Heart right ventricle (tissue), 16 donors: ENCODE data around the gene NCBP3. TPM values are rescaled to one million over a fixed set of nuclear protein-coding genes. Genes with fewer than 3 reads are reported as not detected.
A peak's percentile ranks its signal among the peaks of the same experiment; 100 is the strongest.

Experiments used
- ATAC-seq, 8 donors: fragments of 200-7000 bp; cut with Tn5 transposase; one replicate each; pipeline ENCODE4 v1.9.1; 2020; ENCODE audit warnings: mild to moderate bottlenecking in 8 of 8, moderate library complexity in 8 of 8, moderate number of reproducible peaks in 1 of 8
- DNase-seq, 2 donors: peaks; one replicate each; pipeline ENCODE4 v3.0.0-alpha.2; 2020
- H3K27ac ChIP-seq, 10 donors: fragments of 200-600 bp; sonication (generic) in 2 of 10; one replicate each; pipeline versions ENCODE4 v1.5.0 to v1.8.0; 2020 to 2022; ENCODE audit warnings: mild to moderate bottlenecking in 3 of 10
- H3K27me3 ChIP-seq, 7 donors: fragments of 200-600 bp; one replicate each; pipeline ENCODE4 v1.8.0; 2021 to 2022; ENCODE audit warnings: mild to moderate bottlenecking in 2 of 7
- H3K36me3 ChIP-seq, 9 donors: fragments of 200-600 bp; sonication (generic) in 1 of 9; one replicate each; pipeline versions ENCODE4 v1.5.0 to v1.8.0; 2020 to 2022; ENCODE audit warnings: mild to moderate bottlenecking in 2 of 9
- H3K4me1 ChIP-seq, 9 donors: fragments of 200-600 bp; sonication (generic) in 1 of 9; one replicate each; pipeline versions ENCODE4 v1.5.0 to v1.8.0; 2020 to 2022; ENCODE audit warnings: mild to moderate bottlenecking in 4 of 9
- H3K4me3 ChIP-seq, 10 donors: fragments of 200-600 bp; sonication (generic) in 2 of 10; one replicate each; pipeline versions ENCODE4 v1.5.0 to v1.8.0; 2020 to 2022; ENCODE audit warnings: mild to moderate bottlenecking in 7 of 10, moderate library complexity in 2 of 10
- H3K9me3 ChIP-seq, 11 donors: fragments of 200-600 bp in 10 of 11; sonication (generic) in 2 of 11; one replicate each; pipeline versions ENCODE4 v1.5.0 to v1.8.0; 2013 to 2022; ENCODE audit warnings: mild to moderate bottlenecking in 2 of 11, control low read depth in 1 of 11, moderate library complexity in 1 of 11
- WGBS, 2 donors: extraction: QIAGEN DNeasy Blood & Tissue Kit; methylation state at CpG; one replicate each; pipeline ENCODE4 v1.1.7; 2013; ENCODE audit warnings: inconsistent platforms in 1 of 2; 5-methylcytosine and 5-hydroxymethylcytosine counted together
- intact Hi-C, 10 donors: fragments of 100-400 bp; cut with DNase I; formaldehyde crosslinking; loops; one replicate each; pipeline versions ENCODE4 v1.11.1 to v1.14.2; 2022
- polyA plus RNA-seq, 2 donors: library from polyadenylated mRNA; stranded (reverse); fragments of 200-250 nt; gene quantifications; one replicate each; pipeline ENCODE4 v1.2.3, GENCODE V29; 2013
- total RNA-seq, 10 donors: library from RNA; stranded (reverse); fragmentation: NEBNext Ultra II Directional in 3 of 10; extraction: Animal tissue kit (Norgen Biotek cat#: 25700) in 3 of 10; gene quantifications; one replicate each; pipeline versions ENCODE4 v1.2.1 to v1.2.4, GENCODE V29; 2021 to 2023
- TF ChIP-seq, protein P1 (sequence below), 9 donors: fragments of 200-600 bp; sonication (generic) in 2 of 9; IDR thresholded peaks; one replicate each; pipeline versions ENCODE4 v1.5.0 to v1.8.0; 2021 to 2022; ENCODE audit warnings: antibody characterized with exemption in 9 of 9, mild to moderate bottlenecking in 5 of 9, moderate library complexity in 1 of 9
- donor health status: Arrhythmogenic right ventricular cardiomyopathy.
- donor health status: ischemic (EF 13 %, LVEDD 7.1; RV severe dilation, severe dysfunction).
- donor health status: healthy with polysubstance abuse.
- donor health status: DM: no; HTN: yes; CAD: no.
- donor health status: DM: no; HTN: no; CAD: no.
- donor health status: ischemic (EF 25% LVEDD 6.9; RV normal size, moderate dysfunction).
- donor health status: ischemic (EF 25% LVEDD 5.7; RV mildly dilated, moderate dysfunction).
- donor health status: healthy.
- donor health status: DM: yes; HTN: yes; CAD: no.
- donor health status: Ischemic cardiomyopathy.
- donor health status: ischemic (EF 35%, LVEDD 5.7; RV mildly dilated, moderate dysfunction).
- donor health status: nonischemic (EF 11% LVEDD 7.7; RV severe dilation, severe dysfunction).
- donor health status: DM: yes; HTN: yes; CAD: no.
- donor health status: PGD.
- donor health status: ischemic (EF 29% LVEDD 5.4; RV normal size, mild dysfunction).
- donor health status: nonischemic (EF 23%, LVEDD 6.1; RV moderate dilation, normal function).

The NCBP3 gene
- total and polyA plus RNA-seq, 12 donors, result 7.3 to 30.9 (median 21.0) TPM

DNA sequence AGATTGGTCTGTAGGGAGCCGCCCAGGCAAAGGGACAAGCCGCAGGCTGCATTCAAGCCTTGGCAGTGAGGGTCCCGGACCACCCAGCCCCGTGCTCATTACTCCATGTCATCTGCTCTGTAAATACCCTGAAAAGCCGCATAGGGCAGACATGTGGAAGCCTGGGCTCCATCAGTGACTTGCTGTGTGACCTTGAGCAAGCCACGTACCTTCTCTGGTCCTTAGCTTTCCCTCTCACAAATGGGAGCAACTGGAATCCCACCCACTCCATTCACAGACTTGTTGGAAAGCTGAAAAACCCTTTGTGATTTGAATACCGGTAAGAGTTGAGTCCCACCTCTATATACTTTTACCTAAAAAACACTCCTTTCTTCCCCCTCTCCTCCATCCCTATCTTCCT lies 34.9 kb upstream of the NCBP3 start:
- H3K4me1 ChIP-seq, result peaks cover 3 to 33% (median 12%) of the 10 kb centered on the region in 9 donors
- H3K36me3 ChIP-seq, result peaks cover 0 to 65% (median 6%) of the 10 kb centered on the region in 9 donors
- no peak overlapping the region for H3K27ac ChIP-seq
- DNase-seq, result no peak
- WGBS, 2 donors, result 93 to 94% methylated on average over 7 of the region's 7 CpGs
- ATAC-seq, result no peak
- no peak overlapping the region for H3K4me3 ChIP-seq
- TF ChIP-seq, protein P1, sequence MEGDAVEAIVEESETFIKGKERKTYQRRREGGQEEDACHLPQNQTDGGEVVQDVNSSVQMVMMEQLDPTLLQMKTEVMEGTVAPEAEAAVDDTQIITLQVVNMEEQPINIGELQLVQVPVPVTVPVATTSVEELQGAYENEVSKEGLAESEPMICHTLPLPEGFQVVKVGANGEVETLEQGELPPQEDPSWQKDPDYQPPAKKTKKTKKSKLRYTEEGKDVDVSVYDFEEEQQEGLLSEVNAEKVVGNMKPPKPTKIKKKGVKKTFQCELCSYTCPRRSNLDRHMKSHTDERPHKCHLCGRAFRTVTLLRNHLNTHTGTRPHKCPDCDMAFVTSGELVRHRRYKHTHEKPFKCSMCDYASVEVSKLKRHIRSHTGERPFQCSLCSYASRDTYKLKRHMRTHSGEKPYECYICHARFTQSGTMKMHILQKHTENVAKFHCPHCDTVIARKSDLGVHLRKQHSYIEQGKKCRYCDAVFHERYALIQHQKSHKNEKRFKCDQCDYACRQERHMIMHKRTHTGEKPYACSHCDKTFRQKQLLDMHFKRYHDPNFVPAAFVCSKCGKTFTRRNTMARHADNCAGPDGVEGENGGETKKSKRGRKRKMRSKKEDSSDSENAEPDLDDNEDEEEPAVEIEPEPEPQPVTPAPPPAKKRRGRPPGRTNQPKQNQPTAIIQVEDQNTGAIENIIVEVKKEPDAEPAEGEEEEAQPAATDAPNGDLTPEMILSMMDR (IDR thresholded peaks at IDR 0.05), result no peak
- intact Hi-C loops, result no loop called here
- no peaks in the 10 kb centered on the region for H3K27me3 ChIP-seq
- no peaks in the 10 kb centered on the region for H3K9me3 ChIP-seq

DNA sequence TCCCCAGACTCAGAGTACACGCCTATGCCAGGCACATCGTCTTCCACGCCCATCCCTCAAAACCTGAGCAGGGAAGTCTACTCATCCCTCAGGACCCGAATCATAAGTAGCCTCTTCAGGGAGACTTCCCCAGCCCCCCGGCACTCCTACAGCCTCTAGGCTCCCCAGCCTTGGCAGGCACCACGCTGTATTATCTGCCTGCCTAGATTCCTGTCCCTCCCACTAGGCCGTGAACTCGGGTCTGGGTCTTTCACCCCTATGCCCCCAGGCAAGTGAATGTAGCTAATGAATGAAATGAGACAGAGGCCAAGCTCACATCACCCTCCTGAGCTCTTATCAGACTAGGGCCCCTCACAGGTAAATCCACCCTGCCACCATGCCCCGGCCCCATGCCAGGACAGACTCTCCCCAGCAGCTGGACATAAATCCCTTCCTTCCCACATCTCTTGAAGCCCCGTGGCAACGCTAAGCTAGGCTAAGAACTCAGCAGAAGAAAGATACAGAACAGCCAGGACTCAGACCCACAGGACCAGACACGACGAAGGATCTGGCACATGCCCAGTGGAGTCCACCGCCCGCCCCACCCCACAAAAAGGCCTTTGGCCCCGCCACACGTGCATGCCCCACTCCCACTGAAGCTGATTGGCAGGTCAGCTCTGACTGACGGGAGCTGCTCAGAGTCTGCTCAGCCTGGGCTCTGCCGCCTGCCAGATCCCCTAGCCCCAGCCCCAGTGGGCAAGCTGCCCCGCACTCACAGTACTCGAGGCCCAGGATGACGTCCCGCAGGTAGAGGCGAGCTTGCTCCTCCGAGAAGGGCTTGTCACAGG lies 33.8 kb upstream of the NCBP3 start:
- ATAC-seq, result peak in 6 of 8 donors; percentile 8 to 45 (median 29)
- no peaks in the 10 kb centered on the region for H3K27me3 ChIP-seq
- DNase-seq, result no peak
- peak overlapping the region in 3 of 10 donors; percentile 12 to 41 (median 26) for H3K27ac ChIP-seq
- TF ChIP-seq, protein P1 (IDR thresholded peaks at IDR 0.05), result no peak
- H3K9me3 ChIP-seq, result no peaks in the 10 kb centered on the region
- 69% methylated on average over 25 of the region's 25 CpGs for WGBS, 2 donors
- no peak overlapping the region for H3K4me3 ChIP-seq
- peaks cover 0 to 71% (median 6%) of the 10 kb centered on the region in 9 donors for H3K36me3 ChIP-seq
- H3K4me1 ChIP-seq, result peaks cover 3 to 22% (median 9%) of the 10 kb centered on the region in 9 donors
- intact Hi-C loops, result no loop called here

DNA sequence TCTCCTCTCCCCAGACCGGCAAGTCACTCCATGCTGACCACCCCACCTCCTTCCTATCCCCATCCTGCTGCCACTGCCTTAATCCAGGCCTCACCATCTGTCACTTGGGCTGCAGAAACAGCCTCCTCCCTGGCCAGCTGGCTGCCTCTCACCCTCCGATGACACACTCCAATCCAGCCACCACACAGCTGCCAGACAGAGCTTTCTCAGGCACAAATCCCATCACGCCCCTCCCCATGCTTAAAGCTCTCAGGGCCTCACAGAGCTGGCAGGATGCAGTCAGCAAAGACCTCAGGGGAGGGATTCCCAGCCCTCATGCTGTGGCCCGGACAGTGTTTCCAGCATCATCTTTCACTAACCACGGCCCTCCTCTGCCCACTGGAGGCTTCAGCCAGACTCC lies 33.1 kb upstream of the NCBP3 start:
- 39 to 46% methylated on average over 5 of the region's 5 CpGs for WGBS, 2 donors
- Histone ChIP-seq H3K4me3 (no peak overlapping the region), H3K27me3 (no peaks in the 10 kb centered on the region), H3K36me3 (peaks cover 0 to 69% (median 2%) of the 10 kb centered on the region in 9 donors), H3K4me1 (peaks cover 3 to 22% (median 9%) of the 10 kb centered on the region in 9 donors), H3K27ac (peak overlapping the region in 2 of 10 donors; percentile 12 to 41), H3K9me3 (no peaks in the 10 kb centered on the region)
- intact Hi-C loops, result no loop called here
- peak; percentile 45 to 73 (median 64) for ATAC-seq
- TF ChIP-seq, protein P1 (IDR thresholded peaks at IDR 0.05), result no peak
- DNase-seq, result peak; percentile 37 to 44

DNA sequence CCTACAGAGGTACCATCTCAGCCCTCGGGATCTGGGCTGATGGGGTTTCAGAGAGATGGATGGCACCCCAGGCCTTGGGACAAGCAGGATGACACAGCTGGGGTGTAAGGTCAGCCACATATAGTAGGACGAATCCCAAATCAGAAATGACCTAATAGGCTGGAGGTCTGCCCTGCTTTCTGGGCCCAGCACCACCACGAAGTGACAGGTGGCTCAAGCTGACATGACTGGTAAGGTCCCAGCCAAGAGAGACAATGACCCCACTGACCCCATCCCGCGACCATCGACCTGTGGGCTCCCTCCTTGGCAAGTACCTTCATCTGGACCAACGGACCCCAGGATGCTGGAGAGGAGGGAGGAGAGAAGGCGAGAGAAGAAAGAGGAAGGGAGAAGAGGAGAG lies 31.2 kb upstream of the NCBP3 start:
- Histone ChIP-seq H3K9me3 (no peaks in the 10 kb centered on the region), H3K4me3 (no peak overlapping the region), H3K36me3 (peaks cover 0 to 69% (median 0%) of the 10 kb centered on the region in 9 donors), H3K4me1 (peaks cover 3 to 22% (median 9%) of the 10 kb centered on the region in 9 donors), H3K27me3 (no peaks in the 10 kb centered on the region), H3K27ac (no peak overlapping the region)
- intact Hi-C loops, result no loop called here
- no peak for DNase-seq
- ATAC-seq, result peak in 4 of 8 donors; percentile 12 to 58 (median 48)
- WGBS, 2 donors, result 61 to 83% methylated on average over 8 of the region's 8 CpGs
- TF ChIP-seq, protein P1 (IDR thresholded peaks at IDR 0.05), result no peak
